Mucosa of descending colon (tissue), 3 donors: ENCODE results near the gene THSD7A. TPM values are rescaled to one million over a fixed set of nuclear protein-coding genes. Genes with fewer than 3 reads are reported as not detected.

ENCODE experiments used
- ATAC-seq: fragments of 200-7000 bp; cut with Tn5 transposase; one replicate; pipeline ENCODE4 v1.9.1; 2020; ENCODE audit warnings: mild to moderate bottlenecking, moderate library complexity
- DNase-seq, 3 donors: peaks; one replicate each; pipeline ENCODE4 v3.0.0-alpha.2; 2020
- H3K36me3 ChIP-seq: fragments of 200-600 bp; one replicate; pipeline ENCODE4 v1.8.0; 2021; ENCODE audit warnings: low read depth, mild to moderate bottlenecking
- H3K4me1 ChIP-seq: fragments of 200-600 bp; one replicate; pipeline ENCODE4 v1.8.0; 2021; ENCODE audit warnings: low read depth, mild to moderate bottlenecking
- H3K4me3 ChIP-seq: fragments of 200-600 bp; one replicate; pipeline ENCODE4 v1.8.0; 2021; ENCODE audit warnings: mild to moderate bottlenecking
- H3K9me3 ChIP-seq: fragments of 200-600 bp; one replicate; pipeline ENCODE4 v1.8.0; 2021; ENCODE audit warnings: mild to moderate bottlenecking
- CTCF ChIP-seq: fragments of 200-600 bp; IDR thresholded peaks from one replicate; pipeline ENCODE4 v1.8.0; 2022; ENCODE audit warnings: antibody characterized with exemption, mild to moderate bottlenecking
- intact Hi-C, 2 donors: fragments of 100-400 bp; cut with DNase I in 1 of 2; cut with micrococcal nuclease in 1 of 2; formaldehyde crosslinking; loops; one replicate each; pipeline versions ENCODE4 v1.11.0 to v1.11.1; 2022; cut with DNase I, micrococcal nuclease
- total RNA-seq, 3 donors: library from RNA; stranded (reverse); fragmentation: NEBNext Ultra II Directional in 2 of 3; extraction: Animal tissue kit (Norgen Biotek cat#: 25700) in 2 of 3; gene quantifications; one replicate each; pipeline versions ENCODE4 v1.2.1 to v1.2.4, GENCODE V29; 2021 to 2023
- donor health status: DM: no; HTN: no; CAD: no; lungs with moderate emphysema.
- donor health status: DM: no; HTN: no; CAD: no.
- donor health status: DM: no; HTN: yes; CAD: no.

Gene THSD7A
- total RNA-seq, 3 donors from 2014 or later: 1.0 to 5.4 (median 3.4) TPM

- Histone ChIP-seq H3K36me3 (no peaks in the 10 kb centered on the region), H3K9me3 (no peaks in the 10 kb centered on the region), H3K4me1 (peaks cover 6% of the 10 kb centered on the region), H3K4me3 (no peak overlapping the region)
- ATAC-seq (no peak), DNase-seq (no peak)
- intact Hi-C loops: no loop called here
- TF ChIP-seq CTCF: no peak
Measured at GRCh38 chr7:11638011-11638774, 193.8 kb downstream of the THSD7A start.

GRCh38 chr7:11636274-11636673 is 195.7 kb downstream of the THSD7A start:
- Histone ChIP-seq H3K9me3 (no peaks in the 10 kb centered on the region), H3K4me3 (no peak overlapping the region), H3K4me1 (no peaks in the 10 kb centered on the region), H3K36me3 (no peaks in the 10 kb centered on the region)
- no peak for ATAC-seq
- peak in 1 of 3 donors; percentile 43 for DNase-seq
- no peak for TF ChIP-seq CTCF
- intact Hi-C loops: no loop called here

GRCh38 chr7:11633310-11633709 is 198.7 kb downstream of the THSD7A start:
- no peak overlapping the region for H3K4me3 ChIP-seq
- no peaks in the 10 kb centered on the region for H3K4me1 ChIP-seq
- no peak for DNase-seq
- H3K9me3 ChIP-seq: no peaks in the 10 kb centered on the region
- ATAC-seq: no peak
- no peak for TF ChIP-seq CTCF
- intact Hi-C loops: no loop called here
- H3K36me3 ChIP-seq: no peaks in the 10 kb centered on the region

GRCh38 chr7:11630355-11630754 is 201.6 kb downstream of the THSD7A start:
- no peak for ATAC-seq
- no peaks in the 10 kb centered on the region for H3K9me3 ChIP-seq
- H3K36me3 ChIP-seq: no peaks in the 10 kb centered on the region
- no peaks in the 10 kb centered on the region for H3K4me1 ChIP-seq
- intact Hi-C loops: no loop called here
- no peak for DNase-seq
- TF ChIP-seq CTCF: no peak
- no peak overlapping the region for H3K4me3 ChIP-seq

- peaks cover 3% of the 10 kb centered on the region for H3K9me3 ChIP-seq
- DNase-seq: no peak
- H3K4me1 ChIP-seq: no peaks in the 10 kb centered on the region
- no peak for ATAC-seq
- no peak for TF ChIP-seq CTCF
- intact Hi-C loops: no loop called here
- H3K4me3 ChIP-seq: no peak overlapping the region
- no peaks in the 10 kb centered on the region for H3K36me3 ChIP-seq
Measured at GRCh38 chr7:11625669-11626068, 206.3 kb downstream of the THSD7A start.
